ENCODE results near the gene FCHSD2. TPM values are rescaled to one million over a fixed set of nuclear protein-coding genes. Genes with fewer than 3 reads are reported as not detected.

The FCHSD2 gene
- total and polyA plus RNA-seq, 2 of the 13 experiments (the other 11 are each of a cell fraction or from before 2014, with no cell fraction given): 20.5 to 24.8 TPM

DNA sequence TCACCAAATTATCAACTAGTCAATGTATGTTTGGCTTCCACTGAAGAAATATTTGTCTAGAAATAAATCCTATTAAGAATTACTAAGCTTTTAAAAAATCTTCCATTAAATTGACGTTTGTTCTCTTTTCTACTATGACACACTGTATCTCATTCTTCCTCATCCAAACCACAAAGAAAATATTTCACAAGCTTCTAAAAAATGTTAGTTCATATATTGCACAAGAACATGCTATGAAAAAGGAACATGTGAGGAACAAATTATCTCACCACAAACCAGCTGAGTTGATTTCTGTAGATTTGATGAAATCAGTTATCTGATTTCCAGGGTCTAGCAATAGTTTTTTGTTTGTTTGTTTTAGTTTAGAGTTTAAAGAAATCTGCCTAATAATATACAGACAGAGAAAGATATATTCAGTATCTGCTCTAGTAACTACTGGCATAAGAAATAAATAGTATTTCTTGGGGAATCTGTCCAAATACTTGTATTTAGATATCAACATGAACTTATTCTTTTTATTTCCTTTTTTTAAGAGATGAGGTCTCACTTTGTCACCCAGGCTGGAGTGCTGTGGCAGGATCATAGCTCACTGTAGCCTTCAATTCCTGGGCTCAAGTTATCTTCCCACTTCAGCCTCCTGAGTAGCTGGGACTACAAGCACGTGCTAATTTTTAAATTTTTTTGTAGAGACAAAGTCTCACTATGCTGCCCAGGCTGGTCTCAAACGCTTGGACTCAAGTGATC, 166.2 kb downstream of the FCHSD2 start:
- no TSS peak for BruUV-seq (replicated peaks)
- FAIRE-seq (no peak), ATAC-seq (no peak), DNase-seq (ENCODE audit: low spot score) (peak; percentile 9)
- Histone ChIP-seq H3K4me3 (replicated peaks in 1 of 3; ENCODE audit: insufficient read depth in 1 of 3, low read depth in 2 of 3, low read length in 3 of 3) (no peak overlapping the region), H3K79me2 (ENCODE audit: insufficient read depth, low read length) (peaks cover 5% of the 10 kb centered on the region), H3K27ac (ENCODE audit: extremely low read length, insufficient read depth, low read length) (no peak overlapping the region), H4K20me1 (ENCODE audit: insufficient read depth, low read length) (no peaks in the 10 kb centered on the region), H3K4me1 (ENCODE audit: insufficient read depth, low read length) (no peaks in the 10 kb centered on the region), H3K9me3 (ENCODE audit: low read length) (no peaks in the 10 kb centered on the region), H2AFZ (ENCODE audit: low read length) (no peak overlapping the region), H3K27me3 (ENCODE audit: control insufficient read depth in 1 of 2, insufficient read depth in 2 of 2, low read length in 2 of 2) (no peaks in the 10 kb centered on the region), H3K4me2 (ENCODE audit: low read depth, low read length) (no peak overlapping the region), H3K36me3 (replicated peaks in 1 of 2; ENCODE audit: control insufficient read depth in 1 of 2, insufficient read depth in 2 of 2, low read length in 2 of 2) (peaks cover 10 to 55% of the 10 kb centered on the region in 2 experiments; a peak in 4 of 5 replicates), H3K9ac (ENCODE audit: insufficient read depth, low read depth, low read length) (no peak overlapping the region)
- in situ Hi-C loops (cut with HindIII; ENCODE audit: extremely low pct_ligation_motif_present, low pct_unique_long_range_greater_than_20kb) (no loop called here), intact Hi-C loops (cut with micrococcal nuclease; ENCODE audit: unreplicated experiment) (no loop called here)
- CTCF ChIA-PET (ENCODE audit: low intra/inter-chr PET ratio, low total read pairs): no interaction called here
- POLR2A ChIA-PET: no interaction called here
- WGBS (ENCODE audit: low lambda C conversion rate): 62% methylated on average over 3 of the region's 3 CpGs
- TF ChIP-seq MBD4 (IDR thresholded peaks at IDR 0.05; ENCODE audit: borderline replicate concordance, low read length) (no peak), ZBTB20 (CRISPR knock-in tag; IDR thresholded peaks at IDR 0.05; ENCODE audit: borderline replicate concordance, low read depth) (no peak), KDM2A (CRISPR knock-in tag; IDR thresholded peaks at IDR 0.05; ENCODE audit: borderline replicate concordance, low read depth) (no peak), ZNF138 (CRISPR knock-in tag; IDR thresholded peaks at IDR 0.05; ENCODE audit: low read depth) (no peak), ZNF552 (CRISPR knock-in tag; IDR thresholded peaks at IDR 0.05; ENCODE audit: borderline replicate concordance) (no peak), CEBPB (IDR thresholded peaks at IDR 0.05; ENCODE audit: borderline replicate concordance, low read depth, low read length) (peak; percentile 60; the same call in 1 of the 2 replicates)

- no peak for TF ChIP-seq ZNF468 (CRISPR knock-in tag; IDR thresholded peaks at IDR 0.05)
- TF ChIP-seq ZNF274 (CRISPR knock-in tag; IDR thresholded peaks at IDR 0.05): no peak
- TF ChIP-seq ZNF441 (CRISPR knock-in tag; IDR thresholded peaks at IDR 0.05; ENCODE audit: borderline replicate concordance): no peak
- TF ChIP-seq, protein P1, sequence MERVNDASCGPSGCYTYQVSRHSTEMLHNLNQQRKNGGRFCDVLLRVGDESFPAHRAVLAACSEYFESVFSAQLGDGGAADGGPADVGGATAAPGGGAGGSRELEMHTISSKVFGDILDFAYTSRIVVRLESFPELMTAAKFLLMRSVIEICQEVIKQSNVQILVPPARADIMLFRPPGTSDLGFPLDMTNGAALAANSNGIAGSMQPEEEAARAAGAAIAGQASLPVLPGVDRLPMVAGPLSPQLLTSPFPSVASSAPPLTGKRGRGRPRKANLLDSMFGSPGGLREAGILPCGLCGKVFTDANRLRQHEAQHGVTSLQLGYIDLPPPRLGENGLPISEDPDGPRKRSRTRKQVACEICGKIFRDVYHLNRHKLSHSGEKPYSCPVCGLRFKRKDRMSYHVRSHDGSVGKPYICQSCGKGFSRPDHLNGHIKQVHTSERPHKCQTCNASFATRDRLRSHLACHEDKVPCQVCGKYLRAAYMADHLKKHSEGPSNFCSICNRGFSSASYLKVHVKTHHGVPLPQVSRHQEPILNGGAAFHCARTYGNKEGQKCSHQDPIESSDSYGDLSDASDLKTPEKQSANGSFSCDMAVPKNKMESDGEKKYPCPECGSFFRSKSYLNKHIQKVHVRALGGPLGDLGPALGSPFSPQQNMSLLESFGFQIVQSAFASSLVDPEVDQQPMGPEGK (CRISPR knock-in tag; IDR thresholded peaks at IDR 0.05): no peak
- TF ChIP-seq ZNF724P (CRISPR knock-in tag; IDR thresholded peaks at IDR 0.05; ENCODE audit: borderline replicate concordance): no peak
- TF ChIP-seq, protein P2, sequence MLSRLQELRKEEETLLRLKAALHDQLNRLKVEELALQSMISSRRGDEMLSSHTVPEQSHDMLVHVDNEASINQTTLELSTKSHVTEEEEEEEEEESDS (CRISPR knock-in tag; IDR thresholded peaks at IDR 0.05; ENCODE audit: borderline replicate concordance): no peak
- TF ChIP-seq, protein P3, sequence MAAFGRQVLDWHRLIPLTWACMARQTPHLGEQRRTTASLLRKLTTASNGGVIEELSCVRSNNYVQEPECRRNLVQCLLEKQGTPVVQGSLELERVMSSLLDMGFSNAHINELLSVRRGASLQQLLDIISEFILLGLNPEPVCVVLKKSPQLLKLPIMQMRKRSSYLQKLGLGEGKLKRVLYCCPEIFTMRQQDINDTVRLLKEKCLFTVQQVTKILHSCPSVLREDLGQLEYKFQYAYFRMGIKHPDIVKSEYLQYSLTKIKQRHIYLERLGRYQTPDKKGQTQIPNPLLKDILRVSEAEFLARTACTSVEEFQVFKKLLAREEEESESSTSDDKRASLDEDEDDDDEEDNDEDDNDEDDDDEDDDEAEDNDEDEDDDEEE (CRISPR knock-in tag; IDR thresholded peaks at IDR 0.05): no peak
- Histone ChIP-seq H3K36me3 (replicated peaks in 1 of 2; ENCODE audit: control insufficient read depth in 1 of 2, insufficient read depth in 2 of 2, low read length in 2 of 2) (peaks cover 13 to 56% of the 10 kb centered on the region in 2 experiments; a peak in 4 of 5 replicates), H4K20me1 (ENCODE audit: insufficient read depth, low read length) (no peaks in the 10 kb centered on the region), H3K27ac (ENCODE audit: extremely low read length, insufficient read depth, low read length) (no peak overlapping the region), H3K27me3 (ENCODE audit: control insufficient read depth in 1 of 2, insufficient read depth in 2 of 2, low read length in 2 of 2) (no peaks in the 10 kb centered on the region), H2AFZ (ENCODE audit: low read length) (no peak overlapping the region), H3K4me3 (replicated peaks in 1 of 3; ENCODE audit: insufficient read depth in 1 of 3, low read depth in 2 of 3, low read length in 3 of 3) (no peak overlapping the region), H3K79me2 (ENCODE audit: insufficient read depth, low read length) (peaks cover 5% of the 10 kb centered on the region), H3K9me3 (ENCODE audit: low read length) (no peaks in the 10 kb centered on the region), H3K4me1 (ENCODE audit: insufficient read depth, low read length) (no peaks in the 10 kb centered on the region), H3K9ac (ENCODE audit: insufficient read depth, low read depth, low read length) (no peak overlapping the region), H3K4me2 (ENCODE audit: low read depth, low read length) (no peak overlapping the region)
- ChIA-PET CTCF (ENCODE audit: low intra/inter-chr PET ratio, low total read pairs) (no interaction called here), POLR2A (no interaction called here)
- ATAC-seq: no peak
- 93% methylated on average over 3 of the region's 3 CpGs for WGBS (ENCODE audit: low lambda C conversion rate)
- DNase-seq (ENCODE audit: low spot score): no peak
- BruUV-seq (replicated peaks): no TSS peak
- FAIRE-seq: no peak
- in situ Hi-C loops (cut with HindIII; ENCODE audit: extremely low pct_ligation_motif_present, low pct_unique_long_range_greater_than_20kb) (no loop called here), intact Hi-C loops (cut with micrococcal nuclease; ENCODE audit: unreplicated experiment) (no loop called here)
Observed at GRCh38 chr11:72974487-72975205, 167.5 kb downstream of the FCHSD2 start.
